Activated CD4-positive, alpha-beta T cell treated with anti-CD3 and anti-CD28 coated beads for 36 hours (primary cell): ENCODE results near the gene NPB. TPM values are rescaled to one million over a fixed set of nuclear protein-coding genes. Genes with fewer than 3 reads are reported as not detected.

ENCODE experiments used
- ATAC-seq: fragments of 200-7000 bp; cut with Tn5 transposase; one replicate; pipeline ENCODE4 v1.10.0; 2021; ENCODE audit warnings: mild to moderate bottlenecking, moderate library complexity
- CTCF ChIA-PET: fragments of 350-600 bp; sonication (Branson Sonifier 250); formaldehyde crosslinking; loops from one replicate; lab custom pipeline; 2021; ENCODE audit warnings: antibody characterized with exemption; lab: Charles Lee
- POLR2A ChIA-PET: fragments of 350-600 bp; sonication (Branson Sonifier 250); formaldehyde crosslinking; loops from one replicate; lab custom pipeline; 2021; ENCODE audit warnings: antibody characterized with exemption, inconsistent platforms; lab: Charles Lee
- DNase-seq: peaks from one replicate; pipeline ENCODE4 v3.0.0-alpha.2; 2020
- H3K27ac Mint-ChIP-seq: one replicate; pipeline ENCODE4 v1.8.0; 2021; ENCODE audit warnings: mixed read lengths
- H3K27me3 Mint-ChIP-seq: one replicate; pipeline ENCODE4 v1.8.0; 2021; ENCODE audit warnings: mixed read lengths
- H3K36me3 Mint-ChIP-seq: one replicate; pipeline ENCODE4 v1.8.0; 2021; ENCODE audit warnings: low read depth, mixed read lengths
- H3K4me1 Mint-ChIP-seq: one replicate; pipeline ENCODE4 v1.8.0; 2021; ENCODE audit warnings: mixed read lengths
- H3K4me3 Mint-ChIP-seq: one replicate; pipeline ENCODE4 v1.8.0; 2021; ENCODE audit warnings: mild to moderate bottlenecking, moderate library complexity, mixed read lengths
- H3K9me3 Mint-ChIP-seq: one replicate; pipeline ENCODE4 v1.8.0; 2021; ENCODE audit warnings: low read depth, mixed read lengths
- intact Hi-C, 2 experiments: fragments of 100-400 bp; cut with DNase I in 1 of 2; cut with micrococcal nuclease in 1 of 2; formaldehyde crosslinking; loops; one replicate each; pipeline versions ENCODE4 v1.14.2 to v1.15.1; 2022 to 2024; cut with DNase I, micrococcal nuclease
- total RNA-seq, 2 experiments: library from RNA; stranded (reverse); gene quantifications; one replicate each; pipeline ENCODE4 v1.2.3, GENCODE V29; 2021

NPB gene
- total RNA-seq, 2 experiments from 2014 or later = 0.14 TPM; not detected in 1

GRCh38 chr17:81929253-81930141 is 27.5 kb downstream of the NPB start:
- ChIA-PET CTCF (interaction anchor here (1.0 to 1.2 kb wide), 2 partner anchors 30 to 38 kb away, joined by 3 read pairs; no protein-coding TSS in a partner anchor), POLR2A (no interaction called here)
- peaks cover 2% of the 10 kb centered on the region for H3K27me3 Mint-ChIP-seq
- ATAC-seq (no peak), DNase-seq (no peak)
- peaks cover 24% of the 10 kb centered on the region for H3K4me1 Mint-ChIP-seq
- no peak overlapping the region for H3K27ac Mint-ChIP-seq
- H3K4me3 Mint-ChIP-seq = peak overlapping the region; percentile 70
- no peaks in the 10 kb centered on the region for H3K9me3 Mint-ChIP-seq
- intact Hi-C loops = loop anchor here (5.0 to 10.0 kb wide), 2 partner anchors 37 to 365 kb away; partner anchors contain the start of genes ALYREF (in 1 of the 2) and ANAPC11 (in 1 of the 2)
- peaks cover 12% of the 10 kb centered on the region for H3K36me3 Mint-ChIP-seq

DNA sequence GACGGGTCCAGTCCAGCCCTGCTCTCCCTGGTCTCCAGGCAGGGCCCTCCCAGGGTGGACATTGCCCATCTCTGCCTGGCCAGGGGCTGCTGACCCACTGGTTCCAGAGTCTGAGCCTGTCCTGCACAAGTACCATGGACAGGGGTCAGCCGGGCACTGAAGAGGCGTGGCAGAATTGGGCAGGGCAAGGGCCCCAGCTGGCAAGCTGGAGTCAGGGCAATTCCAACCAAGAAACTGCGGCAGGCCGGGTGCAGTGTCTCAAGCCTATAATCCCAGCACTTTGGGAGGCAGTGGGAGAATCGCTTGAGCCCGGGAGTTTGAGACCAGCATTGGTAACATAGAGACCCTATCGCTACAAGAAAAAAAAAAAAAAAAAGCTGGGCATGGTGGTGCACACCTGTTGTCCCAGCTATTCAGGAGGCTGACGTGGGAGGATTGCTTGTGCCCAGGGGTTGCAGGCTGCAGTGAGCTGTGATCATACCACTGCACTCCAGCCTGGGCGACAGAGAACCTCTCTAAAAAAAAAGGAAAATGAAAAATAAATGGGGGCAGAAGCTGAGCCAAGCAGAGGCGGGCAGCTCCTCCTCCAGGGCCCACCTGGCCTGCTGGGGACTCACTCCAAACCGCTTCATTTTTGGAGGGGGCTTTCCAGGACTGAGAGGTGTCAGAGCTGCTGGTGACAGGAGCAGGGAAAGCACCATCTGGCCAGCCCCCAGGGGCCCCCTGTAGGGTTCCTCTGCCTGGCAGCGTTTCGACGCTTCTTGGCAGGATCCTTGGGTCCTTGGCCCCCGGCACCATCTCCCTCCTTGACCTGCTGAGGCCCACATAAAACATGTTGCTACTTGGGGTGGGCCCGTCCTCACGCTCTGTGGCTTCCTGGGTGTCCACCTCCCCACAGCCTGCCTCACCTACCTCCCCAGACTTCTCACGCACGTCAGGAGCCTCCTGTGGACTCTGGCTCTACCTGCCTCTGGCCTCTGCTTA is 28.4 kb downstream of the NPB start:
- no peak overlapping the region for H3K4me3 Mint-ChIP-seq

GRCh38 chr17:81931189-81931556 is 29.1 kb downstream of the NPB start:
- H3K27me3 Mint-ChIP-seq = peaks cover 2% of the 10 kb centered on the region
- ChIA-PET CTCF (interaction anchor here (0.7 kb wide), 1 partner anchor 28 kb away, joined by 3 read pairs; no protein-coding TSS in a partner anchor), POLR2A (interaction anchor here (0.7 kb wide), 1 partner anchor 7 kb away, joined by 3 read pairs; no protein-coding TSS in a partner anchor)
- no peak for ATAC-seq
- peaks cover 15% of the 10 kb centered on the region for H3K4me1 Mint-ChIP-seq
- H3K4me3 Mint-ChIP-seq = no peak overlapping the region
- H3K9me3 Mint-ChIP-seq = no peaks in the 10 kb centered on the region
- no peak for DNase-seq
- H3K36me3 Mint-ChIP-seq = peaks cover 24% of the 10 kb centered on the region
- H3K27ac Mint-ChIP-seq = no peak overlapping the region
- intact Hi-C loops = no loop called here

More for the DNA sequence above, 28.4 kb downstream of the NPB start:
- DNase-seq (no peak), ATAC-seq (no peak)
- POLR2A ChIA-PET = interaction anchor here (0.6 to 0.7 kb wide), 2 partner anchors 8 to 364 kb away, joined by 3 to 4 read pairs; no protein-coding TSS in a partner anchor
- no peaks in the 10 kb centered on the region for H3K9me3 Mint-ChIP-seq
- no peak overlapping the region for H3K27ac Mint-ChIP-seq
- H3K36me3 Mint-ChIP-seq = peaks cover 19% of the 10 kb centered on the region
- intact Hi-C loops = no loop called here
- H3K27me3 Mint-ChIP-seq = peaks cover 2% of the 10 kb centered on the region
- H3K4me1 Mint-ChIP-seq = peaks cover 17% of the 10 kb centered on the region
- CTCF ChIA-PET = interaction anchor here (0.7 to 1.2 kb wide), 2 partner anchors 29 to 37 kb away, joined by 3 read pairs; no protein-coding TSS in a partner anchor

- Mint-ChIP-seq H3K9me3 (no peaks in the 10 kb centered on the region), H3K4me1 (peaks cover 11% of the 10 kb centered on the region), H3K27me3 (peaks cover 2% of the 10 kb centered on the region), H3K4me3 (no peak overlapping the region), H3K36me3 (peaks cover 24% of the 10 kb centered on the region), H3K27ac (no peak overlapping the region)
- ChIA-PET POLR2A (no interaction called here), CTCF (no interaction called here)
- intact Hi-C loops = no loop called here
- DNase-seq = no peak
- no peak for ATAC-seq
Measured at GRCh38 chr17:81931557-81932332, 29.7 kb downstream of the NPB start.

DNA sequence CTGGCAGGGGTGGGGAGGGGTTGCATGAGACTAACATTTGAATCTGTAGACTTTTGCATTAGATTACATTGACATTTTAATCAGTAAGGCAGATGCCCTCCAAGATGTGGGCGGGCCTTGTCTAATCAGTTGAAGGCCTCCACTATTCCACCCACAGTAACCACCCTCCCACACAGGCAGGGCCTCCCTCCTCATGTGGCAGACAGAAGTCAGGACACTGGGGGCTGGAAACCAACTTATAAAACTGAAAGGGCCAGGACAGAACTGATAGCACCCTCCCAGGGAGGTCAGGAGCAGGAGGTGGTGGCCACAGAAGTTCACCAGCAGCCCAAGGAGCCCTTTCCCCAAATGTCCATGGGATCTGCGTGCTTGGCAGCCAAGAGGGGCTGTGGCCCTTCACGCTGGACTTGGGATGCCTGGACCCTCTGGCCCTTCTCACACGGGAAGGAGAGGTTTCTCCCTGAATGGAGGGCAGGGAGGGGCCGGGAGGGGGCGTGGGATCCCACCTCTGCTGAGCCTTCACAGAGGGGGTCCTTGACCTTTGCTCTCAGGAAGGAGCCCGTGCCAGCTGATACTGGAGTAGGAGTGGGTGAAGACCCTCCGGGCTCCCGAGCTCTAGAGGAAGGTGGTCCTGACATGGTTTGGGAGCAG is 30.4 kb downstream of the NPB start:
- H3K4me1 Mint-ChIP-seq = peaks cover 11% of the 10 kb centered on the region

GRCh38 chr17:81933178-81933699 is 31.2 kb downstream of the NPB start:
- no peak for DNase-seq
- ChIA-PET CTCF (interaction anchor here (0.7 to 1.5 kb wide), 2 partner anchors 26 to 59 kb away, joined by 3 read pairs; no protein-coding TSS in a partner anchor), POLR2A (no interaction called here)
- peaks cover 24% of the 10 kb centered on the region for H3K36me3 Mint-ChIP-seq
- no peak overlapping the region for H3K4me3 Mint-ChIP-seq
- intact Hi-C loops = no loop called here
- no peak overlapping the region for H3K27ac Mint-ChIP-seq
- H3K4me1 Mint-ChIP-seq = peaks cover 16% of the 10 kb centered on the region
- H3K27me3 Mint-ChIP-seq = peaks cover 2% of the 10 kb centered on the region
- no peak for ATAC-seq
- no peaks in the 10 kb centered on the region for H3K9me3 Mint-ChIP-seq

More for the DNA sequence above, 30.4 kb downstream of the NPB start:
- ATAC-seq (no peak), DNase-seq (no peak)
- H3K4me3 Mint-ChIP-seq = no peak overlapping the region
- ChIA-PET POLR2A (no interaction called here), CTCF (no interaction called here)
- H3K36me3 Mint-ChIP-seq = peaks cover 24% of the 10 kb centered on the region
- intact Hi-C loops = no loop called here
- no peaks in the 10 kb centered on the region for H3K9me3 Mint-ChIP-seq
- H3K27me3 Mint-ChIP-seq = peaks cover 2% of the 10 kb centered on the region
- H3K27ac Mint-ChIP-seq = no peak overlapping the region

- Mint-ChIP-seq H3K4me3 (no peak overlapping the region), H3K27ac (no peak overlapping the region), H3K9me3 (no peaks in the 10 kb centered on the region), H3K27me3 (no peaks in the 10 kb centered on the region), H3K4me1 (peaks cover 14% of the 10 kb centered on the region), H3K36me3 (peaks cover 24% of the 10 kb centered on the region)
- ChIA-PET POLR2A (no interaction called here), CTCF (interaction anchor here (1.5 kb wide), 1 partner anchor 25 kb away, joined by 3 read pairs; no protein-coding TSS in a partner anchor)
- DNase-seq (no peak), ATAC-seq (no peak)
- intact Hi-C loops = no loop called here
Measured at GRCh38 chr17:81934098-81934757, 32.2 kb downstream of the NPB start.

GRCh38 chr17:81934850-81935708 is 33.0 kb downstream of the NPB start:
- Mint-ChIP-seq H3K4me1 (peaks cover 14% of the 10 kb centered on the region), H3K27ac (no peak overlapping the region), H3K27me3 (no peaks in the 10 kb centered on the region), H3K4me3 (peak overlapping the region; percentile 85), H3K36me3 (peaks cover 22% of the 10 kb centered on the region), H3K9me3 (no peaks in the 10 kb centered on the region)
- DNase-seq (no peak), ATAC-seq (no peak)
- ChIA-PET POLR2A (interaction anchor here (0.6 kb wide), 1 partner anchor 12 kb away, joined by 4 read pairs; no protein-coding TSS in a partner anchor), CTCF (no interaction called here)
- intact Hi-C loops = loop anchor here in 1 of 2 experiments (5.0 kb wide), 1 partner anchor 103 kb away; the partner anchor contains the start of gene MCRIP1

- H3K9me3 Mint-ChIP-seq = no peaks in the 10 kb centered on the region
- DNase-seq (no peak), ATAC-seq (no peak)
- peaks cover 3% of the 10 kb centered on the region for H3K27me3 Mint-ChIP-seq
- H3K27ac Mint-ChIP-seq = peak overlapping the region; percentile 55
- H3K4me1 Mint-ChIP-seq = peaks cover 14% of the 10 kb centered on the region
- CTCF ChIA-PET = no interaction called here
- H3K36me3 Mint-ChIP-seq = peaks cover 21% of the 10 kb centered on the region
- intact Hi-C loops = loop anchor here in 1 of 2 experiments (5.0 kb wide), 1 partner anchor 103 kb away; the partner anchor contains the start of gene MCRIP1
- POLR2A ChIA-PET = interaction anchor here (0.6 to 0.9 kb wide), 2 partner anchors 8 to 12 kb away, joined by 4 read pairs; partner anchors contain the start of gene MAFG
- peak overlapping the region; percentile 85 for H3K4me3 Mint-ChIP-seq
Measured at GRCh38 chr17:81935709-81936084, 33.7 kb downstream of the NPB start.
